ENCODE data around the gene FAM118B.

The FAM118B gene

GRCh38 chr11:126186708-126187529 lies 24.7 kb upstream of the FAM118B start:
- TF ChIP-seq RAD21 (IDR thresholded peaks at IDR 0.05; ENCODE audit: low read depth) (peak; percentile 27), EP300 (IDR thresholded peaks at IDR 0.05; ENCODE audit: borderline replicate concordance) (no peak)

- no peak for TF ChIP-seq EP300 (IDR thresholded peaks at IDR 0.05; ENCODE audit: borderline replicate concordance)
- no peak for TF ChIP-seq REST (IDR thresholded peaks at IDR 0.05; ENCODE audit: low read depth)
- no peak for TF ChIP-seq CEBPB (IDR thresholded peaks at IDR 0.05)
Observed at GRCh38 chr11:126188332-126189108, 23.1 kb upstream of the FAM118B start.

- TF ChIP-seq TEAD4 (IDR thresholded peaks at IDR 0.05): no peak
- TF ChIP-seq MAX (IDR thresholded peaks at IDR 0.05): no peak
- TF ChIP-seq NFIC (IDR thresholded peaks at IDR 0.05): no peak
- no peak for TF ChIP-seq EGR1 (IDR thresholded peaks at IDR 0.05)
- TF ChIP-seq FOXM1 (IDR thresholded peaks at IDR 0.05; ENCODE audit: borderline replicate concordance, low read depth): no peak
- TF ChIP-seq YY1 (IDR thresholded peaks at IDR 0.05; ENCODE audit: low read depth): no peak
- TF ChIP-seq USF1 (IDR thresholded peaks at IDR 0.05): no peak
- no peak for TF ChIP-seq CEBPB (IDR thresholded peaks at IDR 0.05)
- TF ChIP-seq ZBTB7A (IDR thresholded peaks at IDR 0.05; ENCODE audit: low read depth): no peak
- no peak for TF ChIP-seq TCF12 (IDR thresholded peaks at IDR 0.05; ENCODE audit: low read depth)
- TF ChIP-seq CREB1 (IDR thresholded peaks at IDR 0.05; ENCODE audit: low read depth): no peak
- TF ChIP-seq REST (IDR thresholded peaks at IDR 0.05; ENCODE audit: low read depth): no peak
- TF ChIP-seq EP300 (IDR thresholded peaks at IDR 0.05; ENCODE audit: borderline replicate concordance): no peak
- no peak for TF ChIP-seq RAD21 (IDR thresholded peaks at IDR 0.05; ENCODE audit: low read depth)
- TF ChIP-seq TAF1 (IDR thresholded peaks at IDR 0.05; ENCODE audit: low read depth): no peak
Observed at GRCh38 chr11:126189109-126189929, 22.3 kb upstream of the FAM118B start.

GRCh38 chr11:126190792-126191191 lies 20.8 kb upstream of the FAM118B start:
- TF ChIP-seq CEBPB (IDR thresholded peaks at IDR 0.05) (no peak), FOXM1 (IDR thresholded peaks at IDR 0.05; ENCODE audit: borderline replicate concordance, low read depth) (no peak)

- TF ChIP-seq TEAD4 (IDR thresholded peaks at IDR 0.05) (no peak), TAF1 (IDR thresholded peaks at IDR 0.05; ENCODE audit: low read depth) (no peak), MAX (IDR thresholded peaks at IDR 0.05) (no peak), EP300 (IDR thresholded peaks at IDR 0.05; ENCODE audit: borderline replicate concordance) (no peak), ZBTB7A (IDR thresholded peaks at IDR 0.05; ENCODE audit: low read depth) (no peak), TCF12 (IDR thresholded peaks at IDR 0.05; ENCODE audit: low read depth) (no peak), CREB1 (IDR thresholded peaks at IDR 0.05; ENCODE audit: low read depth) (no peak), REST (IDR thresholded peaks at IDR 0.05; ENCODE audit: low read depth) (no peak), FOXM1 (IDR thresholded peaks at IDR 0.05; ENCODE audit: borderline replicate concordance, low read depth) (no peak), CEBPB (IDR thresholded peaks at IDR 0.05) (no peak), EGR1 (IDR thresholded peaks at IDR 0.05) (no peak), YY1 (IDR thresholded peaks at IDR 0.05; ENCODE audit: low read depth) (no peak), NFIC (IDR thresholded peaks at IDR 0.05) (no peak), RAD21 (IDR thresholded peaks at IDR 0.05; ENCODE audit: low read depth) (no peak), USF1 (IDR thresholded peaks at IDR 0.05) (no peak)
Observed at GRCh38 chr11:126191379-126192073, 20.1 kb upstream of the FAM118B start.
